ENCODE data around the gene TSEN2. TPM values are rescaled to one million over a fixed set of nuclear protein-coding genes. Genes with fewer than 3 reads are reported as not detected.

TSEN2 gene
- total RNA-seq, 8 experiments from 2014 or later = 17.4 to 41.4 (median 20.8) TPM

- 90 to 100% (median 96%) methylated on average over 1 to 5 of the region's 7 CpGs; no CpG with 5 or more reads in 7 of the 10 experiments for WGBS, 10 experiments
- no peaks in the 10 kb centered on the region for H3K4me1 ChIP-seq (replicated peaks in 1 of 2)
- ATAC-seq (replicated peaks in 6 of 8) = no peak
- no peak overlapping the region for H3K27ac ChIP-seq
- no peak overlapping the region for H3K4me3 ChIP-seq
- in situ Hi-C loops (cut with MboI; ENCODE audit: low pct_unique_long_range_greater_than_20kb in 2 of 9, low sequenced_read_pairs in 9 of 9, unreplicated experiment in 9 of 9) = no loop called here
These were observed 90.4 kb downstream of the TSEN2 start for GRCh38 chr3:12574661-12575060.

GRCh38 chr3:12577379-12577778 lies 93.1 kb downstream of the TSEN2 start:
- WGBS, 10 experiments = 66 to 100% (median 85%) methylated on average over 2 to 5 of the region's 5 CpGs
- H3K4me1 ChIP-seq (replicated peaks in 1 of 2) = no peaks in the 10 kb centered on the region
- in situ Hi-C loops (cut with MboI; ENCODE audit: low pct_unique_long_range_greater_than_20kb in 2 of 9, low sequenced_read_pairs in 9 of 9, unreplicated experiment in 9 of 9) = no loop called here

GRCh38 chr3:12578742-12579141 lies 94.5 kb downstream of the TSEN2 start:
- no peak overlapping the region for H3K27ac ChIP-seq
- WGBS, 10 experiments = 40 to 100% (median 86%) methylated on average over 1 to 2 of the region's 2 CpGs
- in situ Hi-C loops (cut with MboI; ENCODE audit: low pct_unique_long_range_greater_than_20kb in 2 of 9, low sequenced_read_pairs in 9 of 9, unreplicated experiment in 9 of 9) = no loop called here
- H3K4me1 ChIP-seq (replicated peaks in 1 of 2) = no peaks in the 10 kb centered on the region
- no peak for ATAC-seq (replicated peaks in 6 of 8)
- H3K4me3 ChIP-seq = no peak overlapping the region

More at GRCh38 chr3:12577379-12577778, 93.1 kb downstream of the TSEN2 start:
- ATAC-seq (replicated peaks in 6 of 8) = no peak
- H3K27ac ChIP-seq = no peak overlapping the region
- no peak overlapping the region for H3K4me3 ChIP-seq

GRCh38 chr3:12579456-12579855 lies 95.2 kb downstream of the TSEN2 start:
- H3K27ac ChIP-seq = no peak overlapping the region
- no peaks in the 10 kb centered on the region for H3K4me1 ChIP-seq (replicated peaks in 1 of 2)
- in situ Hi-C loops (cut with MboI; ENCODE audit: low pct_unique_long_range_greater_than_20kb in 2 of 9, low sequenced_read_pairs in 9 of 9, unreplicated experiment in 9 of 9) = no loop called here
- H3K4me3 ChIP-seq = no peak overlapping the region
- 86 to 100% (median 100%) methylated on average over 1 to 2 of the region's 3 CpGs; no CpG with 5 or more reads in 4 of the 10 experiments for WGBS, 10 experiments
- ATAC-seq (replicated peaks in 6 of 8) = no peak

GRCh38 chr3:12579905-12580304 lies 95.6 kb downstream of the TSEN2 start:
- in situ Hi-C loops (cut with MboI; ENCODE audit: low pct_unique_long_range_greater_than_20kb in 2 of 9, low sequenced_read_pairs in 9 of 9, unreplicated experiment in 9 of 9) = no loop called here
- Histone ChIP-seq H3K4me3 (no peak overlapping the region), H3K4me1 (replicated peaks in 1 of 2) (no peaks in the 10 kb centered on the region), H3K27ac (no peak overlapping the region)
- WGBS, 10 experiments = 0 to 100% (median 73%) methylated on average over 1 to 2 of the region's 3 CpGs; no CpG with 5 or more reads in 3 of the 10 experiments
- peak in 2 of 8 experiments; percentile 7 to 15 for ATAC-seq (replicated peaks in 6 of 8)

- ATAC-seq (replicated peaks in 6 of 8) = no peak
- H3K27ac ChIP-seq = no peak overlapping the region
- 75 to 100% (median 97%) methylated on average over 1 to 4 of the region's 4 CpGs; no CpG with 5 or more reads in 2 of the 10 experiments for WGBS, 10 experiments
These were observed 98.5 kb downstream of the TSEN2 start for GRCh38 chr3:12582730-12583129.

More at GRCh38 chr3:12582730-12583129, 98.5 kb downstream of the TSEN2 start:
- in situ Hi-C loops (cut with MboI; ENCODE audit: low pct_unique_long_range_greater_than_20kb in 2 of 9, low sequenced_read_pairs in 9 of 9, unreplicated experiment in 9 of 9) = no loop called here
- no peak overlapping the region for H3K4me3 ChIP-seq
- no peaks in the 10 kb centered on the region for H3K4me1 ChIP-seq (replicated peaks in 1 of 2)

Other genes starting within 250 kb of the TSEN2 start
- 1 to 10 TPM in 3 of 8 experiments, under 1 TPM in 4, not detected in 1; 0.31 to 9.9 (median 0.66) TPM for gene PPARG, start 195.4 kb upstream of the TSEN2 start, total RNA-seq
- gene MKRN2OS, start 61.0 kb downstream of the TSEN2 start, total RNA-seq = 1 to 10 TPM in 4 of 8 experiments, under 1 TPM in 4; 0.33 to 3.8 (median 1.1) TPM
- gene MKRN2, start 72.6 kb downstream of the TSEN2 start, total RNA-seq = 10 to 100 TPM; 22.6 to 44.6 (median 35.4) TPM
- 100 to 1,000 TPM in 3 of 8 experiments, 10 to 100 TPM in 5; 62.0 to 121 (median 75.6) TPM for gene RAF1, start 179.6 kb downstream of the TSEN2 start, total RNA-seq

Measured in motor neuron (in vitro differentiated cells).